SK-N-SH (cell line): ENCODE results near the gene SCAF1. TPM values are rescaled to one million over a fixed set of nuclear protein-coding genes. Genes with fewer than 3 reads are reported as not detected.

Experiments
- CTCF ChIA-PET: fragments of 300-600, 350-600 bp; formaldehyde crosslinking; extraction: SDS; loops from one replicate; lab custom pipeline; 2021; lab: Yijun Ruan, JAX
- POLR2A ChIA-PET: fragments of 350-600 bp; sonication (Branson Sonifier 250); formaldehyde crosslinking; extraction: SDS; loops from one replicate; lab custom pipeline; 2020; ENCODE audit warnings: antibody characterized with exemption, inconsistent platforms; lab: Yijun Ruan, JAX
- DNase-seq: peaks from one replicate; pipeline ENCODE4 v3.0.0; 2012
- H2AFZ ChIP-seq: fragments of 200-600 bp; sonication (generic); 2 replicates; pipeline ENCODE4 v1.8.1; 2016; ENCODE audit warnings: antibody characterized with exemption, mild to moderate bottlenecking, low read depth
- H3F3A ChIP-seq: fragments of 200-600 bp; sonication (generic); replicated peaks from 2 replicates; pipeline ENCODE3; 2016; ENCODE audit warnings: antibody characterized with exemption, mild to moderate bottlenecking; ENCODE audit not compliant: insufficient read depth
- H3K27ac ChIP-seq, 2 experiments: fragments of 200-500 bp in 1 of 2; fragments of 200-600 bp in 1 of 2; sonication (Bioruptor generic) in 1 of 2; sonication (generic), shearing (Covaris generic) in 1 of 2; 2 replicates each; pipeline versions ENCODE4 v1.5.1 to v1.6.1; 2014 to 2016; ENCODE audit warnings: low read depth in 2 of 2, inconsistent platforms in 1 of 2, low read length in 1 of 2, mild to moderate bottlenecking in 1 of 2, mixed read lengths in 1 of 2
- H3K27me3 ChIP-seq: fragments of 200-600 bp; sonication (generic), shearing (Covaris generic); 2 replicates; pipeline ENCODE4 v1.6.1; 2016; ENCODE audit warnings: mixed run types; ENCODE audit not compliant: insufficient read depth
- H3K36me3 ChIP-seq, 2 experiments: fragments of 200-500 bp in 1 of 2; fragments of 200-600 bp in 1 of 2; sonication (Bioruptor generic) in 1 of 2; sonication (generic) in 1 of 2; replicated peaks in 1 of 2; 2 replicates each; pipeline versions ENCODE3 to v1.5.1; 2014 to 2016; ENCODE audit warnings: low read length in 1 of 2, mild to moderate bottlenecking in 1 of 2; ENCODE audit not compliant: insufficient read depth in 2 of 2, control insufficient read depth in 1 of 2
- H3K4me1 ChIP-seq, 2 experiments: fragments of 200-500 bp in 1 of 2; fragments of 200-600 bp in 1 of 2; sonication (Bioruptor generic) in 1 of 2; sonication (generic), shearing (Covaris generic) in 1 of 2; 2 replicates each; pipeline versions ENCODE4 v1.5.1 to v1.6.1; 2014 to 2016; ENCODE audit warnings: low read depth in 1 of 2, low read length in 1 of 2, mixed run types in 1 of 2; ENCODE audit not compliant: insufficient read depth in 2 of 2, control insufficient read depth in 1 of 2
- H3K4me2 ChIP-seq: fragments of 200-600 bp; sonication (generic), shearing (Covaris generic); 2 replicates; pipeline ENCODE4 v1.6.1; 2017; ENCODE audit warnings: mixed run types
- H3K4me3 ChIP-seq, 2 experiments: fragments of 200-500 bp in 1 of 2; fragments of 200-600 bp in 1 of 2; sonication (Bioruptor generic) in 1 of 2; sonication (generic), shearing (Covaris generic) in 1 of 2; 2 replicates each; pipeline versions ENCODE4 v1.5.1 to v1.8.1; 2014 to 2016; ENCODE audit warnings: low read depth in 2 of 2, inconsistent platforms in 1 of 2, low read length in 1 of 2, mild to moderate bottlenecking in 1 of 2, mixed read lengths in 1 of 2, moderate library complexity in 1 of 2
- H3K79me2 ChIP-seq: fragments of 200-600 bp; sonication (generic); 2 replicates; pipeline ENCODE4 v1.8.1; 2017; ENCODE audit warnings: mild to moderate bottlenecking; ENCODE audit not compliant: insufficient read depth
- H3K9ac ChIP-seq: fragments of 200-600 bp; sonication (generic); 2 replicates; pipeline ENCODE4 v1.6.1; 2017; ENCODE audit warnings: mixed run types
- H3K9me2 ChIP-seq: fragments of 200-600 bp; sonication (generic); 2 replicates; pipeline ENCODE4 v1.6.1; 2017; ENCODE audit warnings: mixed run types
- H3K9me3 ChIP-seq: fragments of 200-600 bp; sonication (generic); 2 replicates; pipeline ENCODE4 v1.6.1; 2017; ENCODE audit warnings: mixed run types, mild to moderate bottlenecking, moderate library complexity
- H4K20me1 ChIP-seq: fragments of 200-600 bp; sonication (generic); 2 replicates; pipeline ENCODE4 v1.6.1; 2017; ENCODE audit warnings: mild to moderate bottlenecking, mixed run types; ENCODE audit not compliant: insufficient read depth
- CHD2 ChIP-seq: fragments of 150-350 bp; IDR thresholded peaks from 2 replicates; pipeline ENCODE4 v1.6.1; 2018; ENCODE audit warnings: low read length; ENCODE audit not compliant: partially characterized antibody
- CTCF ChIP-seq: fragments of 200-600 bp; sonication (generic); IDR thresholded peaks from 2 replicates; pipeline ENCODE4 v1.6.1; 2017; ENCODE audit warnings: antibody characterized with exemption, mild to moderate bottlenecking, moderate library complexity
- ELF1 ChIP-seq: IDR thresholded peaks from 2 replicates; pipeline ENCODE4 v1.4.0; 2012
- FOSL2 ChIP-seq: IDR thresholded peaks from 2 replicates; pipeline ENCODE4 v1.4.0; 2012; ENCODE audit warnings: low read depth, mild to moderate bottlenecking, moderate library complexity, borderline replicate concordance
- FOXM1 ChIP-seq: IDR thresholded peaks from 2 replicates; pipeline ENCODE4 v1.4.0; 2012; ENCODE audit warnings: low read depth, mild to moderate bottlenecking
- GABPA ChIP-seq: IDR thresholded peaks from 2 replicates; pipeline ENCODE4 v1.4.0; 2012; ENCODE audit warnings: low read depth, mild to moderate bottlenecking
- IRF3 ChIP-seq: fragments of 150-350 bp; IDR thresholded peaks from 2 replicates; pipeline ENCODE4 v1.6.1; 2016; ENCODE audit warnings: mild to moderate bottlenecking, low read depth, low read length
- MEF2A ChIP-seq: IDR thresholded peaks from 2 replicates; pipeline ENCODE4 v1.4.0; 2012; ENCODE audit warnings: low read depth, borderline replicate concordance
- NFIC ChIP-seq: IDR thresholded peaks from 2 replicates; pipeline ENCODE4 v1.4.0; 2012; ENCODE audit warnings: borderline replicate concordance
- NRF1 ChIP-seq: IDR thresholded peaks from 2 replicates; pipeline ENCODE4 v1.6.1; 2012; ENCODE audit warnings: low read depth, mild to moderate bottlenecking, low read length
- POLR2AphosphoS5 ChIP-seq: IDR thresholded peaks from 2 replicates; pipeline ENCODE4 v1.6.1; 2012; ENCODE audit warnings: low read depth, low read length
- REST ChIP-seq: IDR thresholded peaks from 2 replicates; pipeline ENCODE4 v1.6.1; 2012; ENCODE audit warnings: mild to moderate bottlenecking, low read depth, low read length, moderate library complexity
- RXRA ChIP-seq: IDR thresholded peaks from 2 replicates; pipeline ENCODE4 v1.4.0; 2012; ENCODE audit warnings: low read depth, mild to moderate bottlenecking, borderline replicate concordance
- SIN3A ChIP-seq: IDR thresholded peaks from 2 replicates; pipeline ENCODE4 v1.6.1; 2012; ENCODE audit warnings: low read depth, mild to moderate bottlenecking, low read length, moderate library complexity, borderline replicate concordance
- TAF1 ChIP-seq: IDR thresholded peaks from 2 replicates; pipeline ENCODE4 v1.6.1; 2012; ENCODE audit warnings: low read depth, mild to moderate bottlenecking, low read length, moderate library complexity, borderline replicate concordance
- USF1 ChIP-seq: IDR thresholded peaks from 2 replicates; pipeline ENCODE4 v1.4.0; 2012; ENCODE audit warnings: low read depth, borderline replicate concordance
- USF2 ChIP-seq: fragments of 150-350 bp; IDR thresholded peaks from 2 replicates; pipeline ENCODE4 v1.6.1; 2017; ENCODE audit warnings: antibody characterized with exemption, low read length, low read depth, borderline replicate concordance
- YY1 ChIP-seq: IDR thresholded peaks from 2 replicates; pipeline ENCODE4 v1.4.0; 2012; ENCODE audit warnings: low read depth, mild to moderate bottlenecking
- ZBTB33 ChIP-seq: IDR thresholded peaks from 2 replicates; pipeline ENCODE4 v1.4.0; 2012; ENCODE audit warnings: low read depth, borderline replicate concordance
- WGBS: methylation state at CpG from one replicate; pipeline ENCODE4 v1.1.6; 2017; ENCODE audit warnings: low lambda C conversion rate; 5-methylcytosine and 5-hydroxymethylcytosine counted together
- polyA plus RNA-seq, 3 experiments: library from polyadenylated mRNA; depleted of rRNA; stranded (reverse); fragments of >200 nt; gene quantifications; 2 replicates each; pipeline ENCODE4 v1.2.3, GENCODE V29; 2012

The SCAF1 gene
- 5.5 and 9.5 TPM in 2 replicates for polyA plus RNA-seq (2012; rRNA removed)
- 9.1 and 15.9 TPM in 2 replicates for polyA plus RNA-seq (2012; cell fraction: cytosol; rRNA removed)
- polyA plus RNA-seq (2012; cell fraction: nucleus; rRNA removed) = 51.6 and 91.2 TPM in 2 replicates

- Histone ChIP-seq H3K9me2 (no peaks in the 10 kb centered on the region), H3K4me1 (peaks cover 14 to 32% of the 10 kb centered on the region in 2 experiments), H3F3A (peaks cover 9% of the 10 kb centered on the region), H2AFZ (peak within 1 kb of the TSS; percentile 65; the same call in 1 of the 2 replicates), H3K27me3 (no peaks in the 10 kb centered on the region), H3K4me3 (peak within 1 kb of the TSS; percentile 100), H4K20me1 (peaks cover 16% of the 10 kb centered on the region), H3K9ac (peak within 1 kb of the TSS; percentile 100), H3K27ac (peak within 1 kb of the TSS; percentile 99 to 100), H3K4me2 (peak within 1 kb of the TSS; percentile 100), H3K36me3 (peaks cover 10 to 22% of the 10 kb centered on the region in 2 experiments)
- 2% methylated on average over 11 of the region's 87 CpGs for WGBS
- POLR2A ChIA-PET = interaction anchor here (0.5 to 1.7 kb wide), 6 partner anchors 17 to 1489 kb away, joined by 3 to 5 read pairs (median 3); partner anchors contain the start of genes AKT1S1, RPS11 and TBC1D17
- CTCF ChIA-PET = interaction anchor here (0.7 to 5.2 kb wide), 4 partner anchors 10 to 35 kb away, joined by 3 to 31 read pairs (median 14); partner anchors contain the start of gene PRMT1
- DNase-seq = peak; percentile 96
- TF ChIP-seq POLR2AphosphoS5 = peak; percentile 62
- no peak for TF ChIP-seq MEF2A
- peak; percentile 78; the same call in 1 of the 2 replicates for TF ChIP-seq TAF1
- TF ChIP-seq GABPA = peak; percentile 93
- no peak for TF ChIP-seq REST
- TF ChIP-seq NFIC = no peak
- TF ChIP-seq FOXM1 = no peak
- no peak for TF ChIP-seq RXRA
- peak; percentile 62 for TF ChIP-seq ELF1
- TF ChIP-seq FOSL2 = no peak
- 0 out of 2 replicates have a peak, but pooled peaks have one; percentile 20 for TF ChIP-seq IRF3
- peak; percentile 97 for TF ChIP-seq CHD2
- peak; percentile 86 for TF ChIP-seq YY1
- TF ChIP-seq USF1 = peak; percentile 58; the same call in 1 of the 2 replicates
- peak; percentile 68 for TF ChIP-seq NRF1
- peak; percentile 91 for TF ChIP-seq ZBTB33
- TF ChIP-seq SIN3A = peak; percentile 28; the same call in 1 of the 2 replicates
- no peak for TF ChIP-seq CTCF
- no peak for TF ChIP-seq USF2
- TF ChIP-seq, all 33 proteins: peak for 11
- Histone ChIP-seq H3K9me3 (no peaks in the 10 kb centered on the region), H3K79me2 (peaks cover 70% of the 10 kb centered on the region)
Measured at GRCh38 chr19:49641688-49642491, at the start of gene SCAF1. Gene SCAF1, plus strand, starts transcription at chr19:49642209. Its CDS starts 2,818 bp downstream, at chr19:49645027.
